ENCODE results near the gene UEVLD.

UEVLD gene

DNA sequence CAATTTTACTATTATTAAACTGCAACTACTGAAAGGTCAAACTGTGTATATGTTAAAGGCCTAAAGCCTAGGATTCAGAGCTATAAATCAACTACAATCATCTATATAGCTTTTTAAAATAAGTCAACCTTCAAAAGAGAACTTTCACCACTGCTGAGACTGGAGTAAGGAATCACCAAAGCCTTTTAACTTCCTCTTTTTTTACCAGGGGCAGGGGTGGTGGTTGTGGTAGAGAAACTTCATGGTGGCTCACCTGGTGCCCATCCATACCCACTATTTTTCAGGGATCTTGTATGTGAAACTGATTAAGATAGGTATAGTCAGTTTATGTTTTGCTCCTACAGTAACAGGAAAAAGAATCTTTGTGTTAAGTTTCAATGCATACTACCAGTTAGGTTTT is 93.3 kb downstream of the UEVLD start:
- DNase-seq = no peak

DNA sequence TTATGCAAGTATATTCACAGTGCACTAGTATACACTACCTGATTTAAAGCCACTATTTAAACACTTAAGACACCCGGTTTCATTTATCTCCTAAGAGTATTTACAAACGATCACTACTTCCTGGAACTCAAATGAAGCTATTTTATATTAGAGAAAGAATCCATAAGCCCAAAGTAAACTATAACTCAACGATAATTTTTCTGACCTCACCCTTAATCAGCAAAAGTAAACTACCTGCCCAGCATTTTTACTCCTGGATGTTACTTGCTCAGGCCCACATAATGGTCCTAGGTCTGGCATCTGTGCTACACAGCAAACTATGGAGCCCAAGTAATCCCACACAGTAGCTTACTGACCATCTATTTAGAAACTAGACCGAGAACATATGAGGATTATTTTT is 95.2 kb downstream of the UEVLD start:
- DNase-seq = no peak

DNA sequence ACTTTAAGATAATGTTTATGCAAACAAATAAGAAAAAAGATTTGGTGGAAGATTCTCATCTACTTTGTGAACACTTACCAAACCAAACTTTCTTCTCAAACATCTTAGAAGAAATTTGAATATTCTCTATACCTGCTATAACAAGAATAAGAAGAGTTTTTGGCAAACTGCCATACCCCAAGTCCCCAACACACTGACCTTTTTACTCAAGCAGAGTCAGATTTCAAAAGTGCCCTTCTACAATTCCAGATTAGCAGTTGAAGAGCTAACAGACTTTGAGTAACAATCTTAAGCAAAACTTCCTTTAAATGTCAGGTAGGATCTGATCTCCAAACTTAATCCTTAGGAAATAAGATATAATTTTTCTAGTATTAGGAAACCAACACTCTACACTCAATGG is 95.6 kb downstream of the UEVLD start:
- DNase-seq = no peak

DNA sequence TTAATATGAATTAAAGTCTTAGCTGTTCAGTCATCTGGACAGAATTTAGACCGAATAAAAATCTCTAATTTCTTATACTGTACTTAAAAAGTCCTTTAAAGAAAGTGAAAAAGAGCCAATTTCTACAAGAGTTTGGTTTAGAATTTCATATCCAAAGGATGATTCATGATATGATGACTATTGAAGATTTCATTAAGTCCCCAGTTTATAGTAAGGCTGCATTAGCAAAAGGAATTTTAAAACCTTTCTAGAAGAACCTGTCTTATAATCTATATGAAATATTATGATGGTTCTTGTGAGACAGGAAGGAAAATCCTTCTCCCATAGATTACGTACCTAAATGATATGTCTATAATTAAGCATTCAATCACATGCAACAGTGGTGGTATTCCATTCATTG is 96.6 kb downstream of the UEVLD start:
- DNase-seq = no peak

DNA sequence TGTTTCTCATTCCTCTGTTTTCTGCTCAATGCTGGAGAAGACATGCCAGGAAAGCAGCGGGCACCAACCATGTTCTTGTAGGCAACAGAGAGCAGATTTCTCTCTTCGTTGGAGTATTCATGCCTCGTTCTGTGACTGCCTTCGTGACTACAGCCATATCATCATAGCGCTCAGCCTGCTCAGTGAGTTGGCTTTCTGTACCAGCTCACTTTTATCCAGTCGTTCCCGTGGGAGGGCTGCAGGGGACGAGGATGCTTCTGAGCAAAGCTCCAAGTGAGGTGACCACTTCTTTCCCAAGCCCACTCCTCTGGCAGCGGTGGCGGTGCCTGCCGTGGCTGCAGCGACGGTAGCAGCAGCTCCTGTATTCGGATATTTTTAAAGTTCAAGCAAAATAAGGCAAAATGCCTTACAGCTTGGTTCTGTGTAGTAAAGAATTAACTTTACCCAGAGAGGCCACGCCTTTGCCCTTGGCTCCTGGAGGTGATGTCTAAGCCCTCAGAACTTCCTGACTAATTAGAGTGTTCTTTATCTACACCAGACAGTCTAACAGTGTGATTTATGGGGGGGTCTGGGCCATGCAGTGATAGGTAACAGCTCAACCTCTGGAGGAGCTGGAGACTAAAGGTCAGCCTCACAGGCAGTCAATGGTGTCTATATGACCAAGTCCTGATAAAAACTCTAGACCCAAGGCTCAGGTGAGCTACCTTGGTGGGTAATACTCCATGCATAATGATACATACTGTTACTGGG is 97.6 kb downstream of the UEVLD start:
- no peak for DNase-seq

DNA sequence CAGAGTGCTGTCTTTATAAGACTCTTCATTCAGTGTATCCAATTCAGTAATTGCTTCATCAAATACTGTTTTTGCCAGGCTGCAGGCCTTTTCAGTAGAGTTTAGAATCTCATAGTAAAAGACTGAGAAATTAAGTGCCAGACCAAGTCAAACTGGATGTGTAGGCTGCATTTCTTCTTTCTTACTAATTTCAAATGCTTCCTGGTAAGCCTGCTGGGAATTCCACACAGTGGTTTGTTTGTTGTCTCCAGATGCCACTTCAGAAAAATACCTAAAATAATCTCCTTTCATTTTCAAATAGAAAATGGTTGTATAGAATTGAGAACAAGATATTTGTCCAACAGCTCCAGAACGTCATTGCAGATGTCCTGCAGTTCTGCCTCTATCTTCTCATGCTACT is 98.2 kb downstream of the UEVLD start:
- DNase-seq = no peak

DNA sequence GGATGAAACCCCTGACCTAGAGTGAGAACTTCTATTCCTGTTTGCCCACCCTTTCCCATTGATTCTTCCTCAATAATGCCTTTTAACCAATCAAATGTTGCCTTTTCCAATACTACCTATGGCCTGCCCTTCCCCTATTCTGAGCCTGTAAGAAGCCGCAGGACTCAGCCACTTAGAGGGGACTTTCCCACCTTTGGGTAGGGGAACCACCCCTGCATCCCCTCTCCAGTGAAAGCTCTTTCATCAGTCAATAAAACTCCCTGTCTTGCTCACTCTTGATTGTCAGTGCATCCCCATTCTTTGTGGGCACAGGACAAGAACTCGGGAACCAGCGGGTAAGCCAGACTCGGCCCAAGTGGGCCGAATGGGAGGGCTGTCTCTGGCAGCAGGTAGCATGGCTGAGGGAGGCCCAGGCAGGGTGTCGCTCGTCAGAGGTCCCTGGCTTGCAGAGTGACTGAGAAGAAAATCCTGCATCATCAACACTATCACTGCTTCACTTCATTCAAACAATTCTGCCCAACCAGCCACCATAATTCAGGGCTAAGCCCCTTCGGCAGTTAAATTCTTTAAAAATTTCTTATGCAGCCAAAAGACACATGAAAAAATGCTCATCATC is 102.5 kb downstream of the UEVLD start:
- DNase-seq = no peak

Data from activated CD4-positive, alpha-beta T cell treated with anti-CD3 and anti-CD28 coated beads, Interleukin-2, amount 50 U/mL, for 4 hours (primary cell).